ENCODE data around the gene SEMA4C. TPM values are rescaled to one million over a fixed set of nuclear protein-coding genes. Genes with fewer than 3 reads are reported as not detected.
A peak's percentile ranks its signal among the peaks of the same experiment; 100 is the strongest.
"Not testable (repeated sequence)": the region's sequence is repeated elsewhere in the genome, so short reads cannot be mapped to it uniquely, and the experiment has no call there.

SEMA4C gene
- total RNA-seq, 1 donor from 2014 or later = 279 TPM

DNA sequence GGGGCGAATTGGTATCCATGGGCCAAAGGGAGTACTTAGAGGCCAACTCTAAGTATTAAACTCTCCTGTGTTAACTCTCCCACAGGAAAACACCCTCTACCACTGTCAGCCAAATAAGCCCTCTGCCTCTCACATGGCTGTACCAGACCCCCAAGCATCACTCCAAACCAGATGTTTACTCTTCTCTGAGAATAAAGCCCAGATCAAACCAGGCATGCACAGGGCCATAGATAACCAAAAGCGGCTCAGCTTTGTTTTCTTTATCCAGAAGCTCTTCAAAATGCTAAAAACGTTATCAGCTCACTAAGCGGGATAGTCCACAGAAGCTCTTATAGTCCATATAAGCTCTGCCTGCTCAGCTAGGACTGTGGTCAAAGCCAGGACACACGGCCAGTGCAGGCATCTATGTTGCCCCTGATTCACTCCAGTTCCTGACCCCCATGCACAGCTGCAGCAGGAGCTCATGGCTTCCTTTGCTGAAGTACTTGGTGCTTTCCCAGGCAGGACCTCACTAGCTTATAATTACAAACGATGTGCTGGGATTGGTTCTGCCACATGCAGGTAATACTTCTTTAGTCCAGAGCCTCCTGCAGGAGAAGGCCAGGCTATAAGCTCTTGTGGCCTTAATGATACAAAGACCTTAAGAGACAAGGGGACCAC lies 21.0 kb upstream of the SEMA4C start:
- Mint-ChIP-seq H3K4me1 (ENCODE audit: unreplicated experiment) (peaks cover 40% of the 10 kb centered on the region), H3K27ac (ENCODE audit: unreplicated experiment) (peak overlapping the region; percentile 37), H3K27me3 (ENCODE audit: unreplicated experiment) (peaks cover 16% of the 10 kb centered on the region), H3K4me3 (ENCODE audit: unreplicated experiment) (no peak overlapping the region), H3K36me3 (ENCODE audit: low read depth, unreplicated experiment) (peaks cover 5% of the 10 kb centered on the region), H3K9me3 (ENCODE audit: unreplicated experiment) (no peaks in the 10 kb centered on the region)
- TF ChIP-seq, protein P1, sequence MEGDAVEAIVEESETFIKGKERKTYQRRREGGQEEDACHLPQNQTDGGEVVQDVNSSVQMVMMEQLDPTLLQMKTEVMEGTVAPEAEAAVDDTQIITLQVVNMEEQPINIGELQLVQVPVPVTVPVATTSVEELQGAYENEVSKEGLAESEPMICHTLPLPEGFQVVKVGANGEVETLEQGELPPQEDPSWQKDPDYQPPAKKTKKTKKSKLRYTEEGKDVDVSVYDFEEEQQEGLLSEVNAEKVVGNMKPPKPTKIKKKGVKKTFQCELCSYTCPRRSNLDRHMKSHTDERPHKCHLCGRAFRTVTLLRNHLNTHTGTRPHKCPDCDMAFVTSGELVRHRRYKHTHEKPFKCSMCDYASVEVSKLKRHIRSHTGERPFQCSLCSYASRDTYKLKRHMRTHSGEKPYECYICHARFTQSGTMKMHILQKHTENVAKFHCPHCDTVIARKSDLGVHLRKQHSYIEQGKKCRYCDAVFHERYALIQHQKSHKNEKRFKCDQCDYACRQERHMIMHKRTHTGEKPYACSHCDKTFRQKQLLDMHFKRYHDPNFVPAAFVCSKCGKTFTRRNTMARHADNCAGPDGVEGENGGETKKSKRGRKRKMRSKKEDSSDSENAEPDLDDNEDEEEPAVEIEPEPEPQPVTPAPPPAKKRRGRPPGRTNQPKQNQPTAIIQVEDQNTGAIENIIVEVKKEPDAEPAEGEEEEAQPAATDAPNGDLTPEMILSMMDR (IDR thresholded peaks at IDR 0.05; ENCODE audit: unreplicated experiment) = no peak
- no peak for DNase-seq (ENCODE audit: low spot score)

DNA sequence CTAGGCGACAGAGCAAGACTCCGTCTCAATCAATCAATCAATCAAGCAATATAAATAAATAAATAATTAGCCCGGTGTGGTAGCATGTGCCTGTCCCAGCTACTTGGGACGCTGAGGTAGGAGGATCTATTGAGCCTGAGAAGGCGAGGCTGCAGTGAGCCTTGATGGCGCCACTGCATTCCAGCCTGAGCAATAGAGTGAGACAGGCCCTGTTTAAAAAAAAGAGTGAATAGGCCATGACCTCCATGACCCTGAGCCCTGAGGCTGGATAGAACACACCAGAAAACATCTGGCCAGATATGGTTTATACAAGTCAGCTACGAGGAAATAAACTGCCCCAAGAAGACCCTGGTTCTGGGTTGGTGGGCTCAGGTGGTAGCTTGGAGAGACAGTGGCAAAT lies 20.4 kb upstream of the SEMA4C start:
- no peak for DNase-seq (ENCODE audit: low spot score)
- no peak overlapping the region for H3K27ac Mint-ChIP-seq (ENCODE audit: unreplicated experiment)
- H3K36me3 Mint-ChIP-seq (ENCODE audit: low read depth, unreplicated experiment) = peaks cover 5% of the 10 kb centered on the region
- TF ChIP-seq, protein P1 (IDR thresholded peaks at IDR 0.05; ENCODE audit: unreplicated experiment) = no peak
- peaks cover 14% of the 10 kb centered on the region for H3K27me3 Mint-ChIP-seq (ENCODE audit: unreplicated experiment)
- peaks cover 40% of the 10 kb centered on the region for H3K4me1 Mint-ChIP-seq (ENCODE audit: unreplicated experiment)
- H3K4me3 Mint-ChIP-seq (ENCODE audit: unreplicated experiment) = no peak overlapping the region
- H3K9me3 Mint-ChIP-seq (ENCODE audit: unreplicated experiment) = no peaks in the 10 kb centered on the region

DNA sequence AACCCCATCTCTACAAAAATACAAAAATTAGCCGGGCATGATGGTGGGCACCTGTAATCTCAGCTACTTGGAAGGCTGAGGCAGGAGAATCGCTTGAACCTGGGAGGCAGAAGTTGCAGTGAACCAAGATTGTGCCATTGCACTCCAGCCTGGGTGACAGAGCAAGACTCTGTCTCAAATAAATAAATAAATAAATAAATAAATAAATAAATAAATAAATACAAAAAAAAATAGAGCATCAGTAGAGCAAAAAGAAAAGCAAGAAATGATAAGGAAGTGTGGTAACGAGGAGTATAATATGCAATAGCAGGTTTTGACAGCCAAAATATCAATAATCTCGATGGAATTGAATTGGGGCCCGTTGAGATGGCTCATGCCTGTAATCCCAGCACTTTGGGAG lies 19.6 kb upstream of the SEMA4C start:
- not testable (repeated sequence) for H3K27me3 Mint-ChIP-seq (ENCODE audit: unreplicated experiment); H3K9me3 Mint-ChIP-seq (ENCODE audit: unreplicated experiment); H3K36me3 Mint-ChIP-seq (ENCODE audit: low read depth, unreplicated experiment); DNase-seq (ENCODE audit: low spot score); H3K4me3 Mint-ChIP-seq (ENCODE audit: unreplicated experiment)
- Mint-ChIP-seq H3K27ac (ENCODE audit: unreplicated experiment) (peak overlapping the region; percentile 42), H3K4me1 (ENCODE audit: unreplicated experiment) (peaks cover 41% of the 10 kb centered on the region)

DNA sequence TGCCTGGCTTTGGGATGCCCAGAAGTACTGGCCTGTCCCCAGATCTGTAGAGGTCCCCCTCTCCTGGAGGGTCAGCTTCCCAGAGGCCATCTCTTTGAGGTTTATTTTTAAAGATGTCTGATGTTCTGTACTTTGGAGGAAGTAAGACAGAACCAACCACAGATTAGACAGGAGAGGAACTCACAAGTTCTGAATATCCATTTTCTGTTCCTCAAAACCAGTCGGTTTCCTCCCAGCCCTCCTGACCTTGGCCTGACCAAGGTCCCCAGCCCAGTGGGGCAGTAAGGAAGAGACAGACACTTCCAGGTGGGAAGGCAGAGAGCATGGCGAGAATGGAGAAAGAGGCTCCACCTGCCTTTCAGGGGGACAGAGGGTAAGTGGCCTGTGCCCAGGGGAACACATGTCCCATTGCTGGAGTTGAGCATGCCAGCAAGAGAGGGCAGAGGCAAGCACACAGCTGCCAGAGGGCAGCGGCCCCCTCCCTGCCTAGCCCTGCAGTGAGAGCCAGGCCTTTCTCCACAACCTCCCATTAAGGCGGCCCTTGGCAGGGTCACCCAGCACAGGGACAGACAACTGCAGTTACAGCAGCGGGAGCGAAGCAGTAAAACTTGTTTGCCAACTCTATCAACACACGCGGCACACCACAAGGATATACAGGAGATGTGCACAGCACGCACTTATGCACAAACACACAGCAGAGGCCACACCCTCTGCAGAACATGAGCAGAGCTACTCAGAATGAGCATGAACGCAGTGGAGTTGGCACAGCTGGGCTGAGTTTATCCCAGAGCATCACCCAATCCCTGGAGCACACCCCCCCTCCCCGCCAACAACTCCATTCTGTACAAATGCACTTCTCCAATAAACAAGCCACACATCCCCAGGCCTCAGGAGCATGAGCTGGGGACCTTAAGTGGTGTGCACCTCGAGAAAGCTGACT lies 18.5 kb upstream of the SEMA4C start:
- no peak overlapping the region for H3K4me3 Mint-ChIP-seq (ENCODE audit: unreplicated experiment)
- no peak for DNase-seq (ENCODE audit: low spot score)
- TF ChIP-seq, protein P1 (IDR thresholded peaks at IDR 0.05; ENCODE audit: unreplicated experiment) = no peak
- H3K27ac Mint-ChIP-seq (ENCODE audit: unreplicated experiment) = no peak overlapping the region
- H3K36me3 Mint-ChIP-seq (ENCODE audit: low read depth, unreplicated experiment) = peaks cover 5% of the 10 kb centered on the region
- H3K27me3 Mint-ChIP-seq (ENCODE audit: unreplicated experiment) = peaks cover 10% of the 10 kb centered on the region
- H3K9me3 Mint-ChIP-seq (ENCODE audit: unreplicated experiment) = no peaks in the 10 kb centered on the region
- peaks cover 44% of the 10 kb centered on the region for H3K4me1 Mint-ChIP-seq (ENCODE audit: unreplicated experiment)

DNA sequence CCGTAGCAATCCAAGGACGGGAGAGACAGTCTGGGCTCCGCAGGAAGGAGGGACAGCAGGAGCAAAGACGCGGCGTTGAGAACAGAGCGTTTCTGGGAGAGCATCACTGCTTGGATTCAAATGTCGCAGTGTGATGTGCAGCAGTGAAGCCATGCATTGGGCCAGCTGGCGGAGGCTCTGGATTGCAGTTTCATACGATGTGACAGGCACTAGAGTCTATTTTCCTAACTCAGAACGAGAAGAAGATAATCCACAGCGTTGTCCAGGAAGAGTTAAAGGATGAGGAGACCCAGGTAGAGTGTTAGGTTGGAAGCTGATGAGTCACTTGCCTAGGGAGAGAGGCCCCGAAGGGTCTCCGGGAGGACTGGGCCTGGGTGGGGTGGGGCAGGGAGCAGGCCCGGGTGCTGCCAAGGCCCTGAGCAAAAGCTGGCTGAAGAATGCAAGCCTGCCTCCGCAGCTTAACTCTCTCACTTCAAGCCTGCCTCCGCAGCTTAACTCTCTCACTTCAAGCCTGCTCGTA lies 17.7 kb upstream of the SEMA4C start:
- TF ChIP-seq, protein P1 (IDR thresholded peaks at IDR 0.05; ENCODE audit: unreplicated experiment) = no peak
- no peak overlapping the region for H3K4me3 Mint-ChIP-seq (ENCODE audit: unreplicated experiment)
- no peak overlapping the region for H3K27ac Mint-ChIP-seq (ENCODE audit: unreplicated experiment)
- peaks cover 5% of the 10 kb centered on the region for H3K36me3 Mint-ChIP-seq (ENCODE audit: low read depth, unreplicated experiment)
- H3K9me3 Mint-ChIP-seq (ENCODE audit: unreplicated experiment) = no peaks in the 10 kb centered on the region
- H3K27me3 Mint-ChIP-seq (ENCODE audit: unreplicated experiment) = peaks cover 10% of the 10 kb centered on the region
- peaks cover 36% of the 10 kb centered on the region for H3K4me1 Mint-ChIP-seq (ENCODE audit: unreplicated experiment)
- no peak for DNase-seq (ENCODE audit: low spot score)

Data from endothelial cell (in vitro differentiated cells).